ENCODE measurements around the gene KIFC3.

The KIFC3 gene

DNA sequence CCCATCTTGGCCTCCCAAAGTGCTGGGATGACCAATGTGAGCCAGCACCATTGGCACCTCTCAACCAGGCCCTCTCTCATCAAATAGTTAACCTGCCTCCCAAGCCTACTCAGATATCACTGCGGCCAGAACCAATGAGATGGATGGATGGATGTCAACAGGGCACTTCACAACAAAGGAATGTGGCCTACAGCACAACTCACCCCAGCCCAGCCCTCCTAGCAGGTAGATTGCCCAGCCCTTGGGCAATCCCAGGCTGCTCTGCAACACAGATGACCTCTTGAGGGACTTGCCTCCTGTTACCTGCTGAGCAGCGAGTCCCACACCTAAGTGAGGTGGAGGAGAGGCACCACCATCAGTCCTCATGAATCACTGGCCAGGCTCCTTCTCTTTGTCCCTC is 22.6 kb upstream of the KIFC3 start:
- TF ChIP-seq, protein P1, sequence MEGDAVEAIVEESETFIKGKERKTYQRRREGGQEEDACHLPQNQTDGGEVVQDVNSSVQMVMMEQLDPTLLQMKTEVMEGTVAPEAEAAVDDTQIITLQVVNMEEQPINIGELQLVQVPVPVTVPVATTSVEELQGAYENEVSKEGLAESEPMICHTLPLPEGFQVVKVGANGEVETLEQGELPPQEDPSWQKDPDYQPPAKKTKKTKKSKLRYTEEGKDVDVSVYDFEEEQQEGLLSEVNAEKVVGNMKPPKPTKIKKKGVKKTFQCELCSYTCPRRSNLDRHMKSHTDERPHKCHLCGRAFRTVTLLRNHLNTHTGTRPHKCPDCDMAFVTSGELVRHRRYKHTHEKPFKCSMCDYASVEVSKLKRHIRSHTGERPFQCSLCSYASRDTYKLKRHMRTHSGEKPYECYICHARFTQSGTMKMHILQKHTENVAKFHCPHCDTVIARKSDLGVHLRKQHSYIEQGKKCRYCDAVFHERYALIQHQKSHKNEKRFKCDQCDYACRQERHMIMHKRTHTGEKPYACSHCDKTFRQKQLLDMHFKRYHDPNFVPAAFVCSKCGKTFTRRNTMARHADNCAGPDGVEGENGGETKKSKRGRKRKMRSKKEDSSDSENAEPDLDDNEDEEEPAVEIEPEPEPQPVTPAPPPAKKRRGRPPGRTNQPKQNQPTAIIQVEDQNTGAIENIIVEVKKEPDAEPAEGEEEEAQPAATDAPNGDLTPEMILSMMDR (IDR thresholded peaks at IDR 0.05; ENCODE audit: insufficient read depth, low read depth, low read length, missing control alignments) = no peak
- peak; percentile 54 for DNase-seq (ENCODE audit: low read depth)
- no peak overlapping the region for H3K4me3 ChIP-seq (ENCODE audit: low read length)

DNA sequence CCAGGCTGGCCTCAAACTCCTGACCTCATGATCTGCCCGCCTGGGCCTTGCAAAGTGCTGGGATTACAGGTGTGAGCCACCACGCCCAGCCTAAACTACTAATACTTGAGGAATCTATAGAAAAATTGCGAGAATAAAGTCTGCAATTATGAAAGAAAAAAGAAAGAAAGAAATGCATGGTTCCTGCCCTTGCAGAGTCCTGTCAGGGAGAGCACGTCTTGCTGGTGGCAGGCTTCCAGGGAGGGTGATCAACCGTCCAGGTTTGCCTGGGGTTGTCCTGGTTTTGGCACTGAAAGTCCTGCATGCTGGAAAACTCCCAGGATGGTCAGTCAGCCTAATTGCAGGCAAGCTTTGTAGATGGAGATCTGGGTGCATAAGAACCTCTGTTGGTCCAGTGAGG is 21.5 kb upstream of the KIFC3 start:
- H3K4me3 ChIP-seq (ENCODE audit: low read length) = no peak overlapping the region
- TF ChIP-seq, protein P1 (IDR thresholded peaks at IDR 0.05; ENCODE audit: insufficient read depth, low read depth, low read length, missing control alignments) = no peak
- peak; percentile 51 for DNase-seq (ENCODE audit: low read depth)

DNA sequence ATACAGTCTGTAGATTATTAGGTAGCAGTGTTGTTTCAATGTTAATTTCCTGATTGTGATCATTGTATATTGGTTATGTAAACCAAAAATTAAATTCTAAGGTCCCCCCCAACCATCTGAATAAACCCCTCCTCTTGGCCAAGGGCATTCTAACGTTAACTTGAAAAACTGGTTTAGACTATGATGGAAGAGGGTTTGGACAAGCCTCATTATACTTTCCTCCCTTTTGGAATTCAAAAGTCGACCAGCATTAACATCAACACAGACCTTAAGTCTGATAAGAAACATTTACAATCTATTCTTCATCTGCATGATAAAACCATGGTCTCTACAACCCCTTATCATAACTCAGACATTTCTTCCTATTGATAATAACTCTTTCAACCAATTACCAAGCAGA is 20.6 kb upstream of the KIFC3 start:
- TF ChIP-seq, protein P1 (IDR thresholded peaks at IDR 0.05; ENCODE audit: insufficient read depth, low read depth, low read length, missing control alignments) = no peak
- no peak overlapping the region for H3K4me3 ChIP-seq (ENCODE audit: low read length)
- DNase-seq (ENCODE audit: low read depth) = peak; percentile 32

DNA sequence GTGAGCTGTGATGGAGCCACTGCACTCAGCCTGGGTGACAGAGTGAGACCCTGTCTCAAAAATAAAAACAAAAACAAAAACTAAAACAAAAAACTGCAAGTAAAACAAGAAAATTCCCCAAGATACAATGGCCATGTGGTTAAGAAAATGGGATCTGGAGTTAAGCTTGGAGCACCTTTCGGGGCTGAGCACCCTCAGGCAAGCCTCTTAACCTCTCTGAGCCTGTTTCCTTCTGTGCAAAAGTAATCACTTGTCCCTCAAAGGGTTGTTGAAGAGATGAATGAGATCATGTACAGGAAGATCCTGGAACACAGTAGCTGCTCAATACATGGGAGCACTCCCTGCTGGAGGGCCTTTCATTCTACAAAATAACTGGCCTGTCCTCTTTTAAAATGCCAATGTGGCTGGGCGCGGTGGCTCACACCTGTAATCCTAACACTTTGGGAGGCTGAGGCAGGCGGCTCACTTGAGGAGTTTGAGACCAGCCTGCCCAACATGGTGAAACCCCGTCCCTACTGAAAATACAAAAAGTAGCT is 19.8 kb upstream of the KIFC3 start:
- H3K4me3 ChIP-seq (ENCODE audit: low read length) = no peak overlapping the region
- DNase-seq (ENCODE audit: low read depth) = no peak
- TF ChIP-seq, protein P1 (IDR thresholded peaks at IDR 0.05; ENCODE audit: insufficient read depth, low read depth, low read length, missing control alignments) = no peak

DNA sequence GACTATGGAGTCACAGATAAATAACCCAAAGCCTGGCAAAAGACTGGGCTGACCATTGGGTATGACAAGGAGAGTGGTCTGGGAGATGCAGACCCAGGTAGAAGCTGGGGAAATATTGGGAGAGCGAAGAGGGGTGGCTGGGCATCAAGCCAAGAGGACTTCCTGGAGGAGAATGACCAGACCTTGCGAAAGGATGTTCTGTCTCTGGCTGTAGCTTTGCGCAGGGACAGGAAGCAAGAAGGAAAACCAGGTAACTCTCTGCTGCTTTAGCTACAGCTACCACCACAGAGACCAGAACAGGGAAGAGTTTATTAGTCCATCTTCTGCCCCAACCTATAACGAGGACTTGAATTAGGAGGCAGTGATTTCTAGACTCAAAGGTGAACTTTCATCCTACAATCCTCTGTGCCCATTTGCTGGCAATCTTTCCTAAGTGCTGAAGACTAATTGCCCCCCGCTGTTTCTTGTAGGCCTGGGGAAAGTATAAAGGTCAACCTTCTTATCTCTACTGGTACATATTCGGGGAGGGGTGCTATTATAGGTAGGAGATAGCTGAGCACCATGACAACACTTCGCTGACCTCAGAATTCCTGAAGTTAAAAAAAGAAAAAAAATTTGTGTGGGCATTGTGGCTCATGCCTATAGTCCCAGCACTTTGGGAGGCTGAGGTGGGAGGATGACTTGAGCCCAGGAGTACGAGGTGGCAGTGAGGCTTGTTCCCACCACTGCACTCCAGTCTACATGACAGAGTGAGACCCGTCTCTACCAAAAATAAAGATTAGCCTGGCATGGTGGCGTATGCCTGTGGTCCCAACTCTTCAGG is 19.1 kb upstream of the KIFC3 start:
- TF ChIP-seq, protein P1 (IDR thresholded peaks at IDR 0.05; ENCODE audit: insufficient read depth, low read depth, low read length, missing control alignments) = no peak
- H3K4me3 ChIP-seq (ENCODE audit: low read length) = no peak overlapping the region
- no peak for DNase-seq (ENCODE audit: low read depth)

DNA sequence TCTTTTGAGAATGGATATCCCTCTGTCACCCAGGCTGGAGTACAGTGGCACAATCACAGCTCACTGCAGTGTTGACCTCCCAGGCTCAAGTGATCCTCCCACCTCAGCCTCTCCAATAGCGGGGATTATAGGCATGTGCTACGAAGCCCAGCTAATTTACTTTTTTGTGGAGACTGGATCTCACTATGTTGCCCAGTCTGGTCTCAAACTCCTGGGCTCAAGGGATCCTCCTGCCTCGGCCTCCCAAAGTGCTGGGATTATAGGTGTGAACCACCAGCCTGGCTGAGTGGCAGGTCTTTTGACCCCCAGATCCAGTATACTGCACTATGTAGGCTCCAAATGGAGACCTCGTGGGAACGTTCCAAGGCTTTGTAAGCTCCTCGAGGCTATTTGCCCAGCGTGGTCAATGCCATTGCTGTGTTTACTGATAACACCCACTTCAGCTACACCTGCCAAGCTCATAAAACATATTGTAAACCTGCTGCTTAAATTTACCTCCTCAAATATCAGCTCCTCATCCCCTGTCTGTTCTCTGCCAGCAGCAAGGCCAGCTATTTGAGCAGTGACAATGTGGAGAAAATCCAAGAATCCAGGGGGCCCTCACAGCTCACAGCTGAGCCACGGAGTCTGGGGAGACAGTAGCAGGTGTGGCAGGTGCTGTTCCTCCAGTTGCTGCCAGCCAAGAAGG is 16.2 kb upstream of the KIFC3 start:
- no peak for DNase-seq (ENCODE audit: low read depth)
- no peak overlapping the region for H3K4me3 ChIP-seq (ENCODE audit: low read length)
- TF ChIP-seq, protein P1 (IDR thresholded peaks at IDR 0.05; ENCODE audit: insufficient read depth, low read depth, low read length, missing control alignments) = no peak

Measured in epithelial cell of esophagus (primary cell).